GM21381 (cell line): Measurements from ENCODE around the gene DOCK6.

Experiments used
- ATAC-seq: cut with Tn5 transposase; IDR thresholded peaks from one replicate; pipeline ENCODE4 v1.9.1; 2021; ENCODE audit warnings: mild to moderate bottlenecking, moderate library complexity; ENCODE audit not compliant: unreplicated experiment

Gene DOCK6

DNA sequence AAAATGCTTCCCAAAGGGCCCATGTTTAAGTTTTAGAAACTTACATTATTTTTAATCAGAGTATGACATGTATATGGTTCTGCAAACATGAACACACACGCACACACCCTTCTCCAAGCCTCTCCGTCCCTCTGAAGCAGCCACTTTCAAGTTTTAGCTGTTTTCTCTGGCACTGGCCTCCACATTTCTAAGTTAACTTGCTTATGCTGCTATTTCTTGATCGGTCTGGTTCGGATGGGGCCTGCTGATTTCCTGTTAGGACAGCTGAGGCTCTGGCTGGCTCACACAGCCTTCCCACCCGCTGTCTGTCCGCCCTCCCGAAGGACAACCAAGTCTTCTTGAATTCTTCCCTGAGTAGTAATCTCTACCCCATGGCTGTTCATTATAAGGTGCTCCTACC, 111.1 kb downstream of the DOCK6 start:
- ATAC-seq, result no peak
